ENCODE results near the gene TSPAN4. TPM values are rescaled to one million over a fixed set of nuclear protein-coding genes. Genes with fewer than 3 reads are reported as not detected.

Gene TSPAN4
- total and polyA plus RNA-seq, 11 donors, result 22.7 to 93.0 (median 31.3) TPM

GRCh38 chr11:911031-911889 lies 68.6 kb downstream of the TSPAN4 start:
- intact Hi-C loops (cut with DNase I), result loop anchor here in 2 of 10 donors (5.0 kb wide), 2 partner anchors 104 to 114 kb away; partner anchors contain the start of genes PIDD1 (in 1 of the 2), RPLP2 (in 1 of the 2) and SLC25A22 (in 1 of the 2)
- 4 to 10% (median 6%) methylated on average over 31 to 68 of the region's 68 CpGs for WGBS, 4 donors
- DNase-seq, result peak; percentile 46 to 81 (median 54)
- Histone ChIP-seq H3K27ac (peak overlapping the region; percentile 79 to 99 (median 95)), H3K9me3 (no peaks in the 10 kb centered on the region), H3K36me3 (peaks cover 0 to 5% (median 0%) of the 10 kb centered on the region in 9 donors), H3K27me3 (no peaks in the 10 kb centered on the region), H3K4me1 (peaks cover 0 to 27% (median 13%) of the 10 kb centered on the region in 12 donors), H3K4me3 (peak overlapping the region; percentile 39 to 98 (median 92))
- ATAC-seq, result peak; percentile 22 to 44 (median 32)
- TF ChIP-seq POLR2A (IDR thresholded peaks at IDR 0.05) (peak in 1 of 2 donors; percentile 16), CTCF (IDR thresholded peaks at IDR 0.05) (peak in 4 of 12 donors; percentile 1 to 23 (median 12))

- Histone ChIP-seq H3K4me3 (peak overlapping the region in 7 of 12 donors; percentile 79 to 98 (median 95)), H3K27me3 (no peaks in the 10 kb centered on the region), H3K27ac (peak overlapping the region in 6 of 12 donors; percentile 79 to 99 (median 96)), H3K4me1 (peaks cover 0 to 29% (median 13%) of the 10 kb centered on the region in 12 donors), H3K36me3 (peaks cover 0 to under 1% (median 0%) of the 10 kb centered on the region in 9 donors), H3K9me3 (no peaks in the 10 kb centered on the region)
- ATAC-seq, result no peak
- intact Hi-C loops (cut with DNase I), result loop anchor here in 2 of 10 donors (5.0 kb wide), 2 partner anchors 105 to 115 kb away; partner anchors contain the start of genes PIDD1 (in 1 of the 2), RPLP2 (in 1 of the 2) and SLC25A22 (in 1 of the 2)
- DNase-seq, result no peak
- no peak for TF ChIP-seq POLR2A (IDR thresholded peaks at IDR 0.05)
- TF ChIP-seq CTCF (IDR thresholded peaks at IDR 0.05), result no peak
- WGBS, 4 donors, result 95 to 97% (median 96%) methylated on average over 10 to 11 of the region's 11 CpGs
Measured at GRCh38 chr11:911890-912219, 69.2 kb downstream of the TSPAN4 start.

- TF ChIP-seq POLR2A (IDR thresholded peaks at IDR 0.05), result no peak
- no peak for TF ChIP-seq CTCF (IDR thresholded peaks at IDR 0.05)
- Histone ChIP-seq H3K4me3 (no peak overlapping the region), H3K27me3 (no peaks in the 10 kb centered on the region), H3K27ac (peak overlapping the region in 2 of 12 donors; percentile 96 to 97), H3K36me3 (no peaks in the 10 kb centered on the region), H3K9me3 (no peaks in the 10 kb centered on the region), H3K4me1 (peaks cover 0 to 29% (median 13%) of the 10 kb centered on the region in 12 donors)
- intact Hi-C loops (cut with DNase I), result loop anchor here in 2 of 10 donors (5.0 kb wide), 2 partner anchors 105 to 115 kb away; partner anchors contain the start of genes PIDD1 (in 1 of the 2), RPLP2 (in 1 of the 2) and SLC25A22 (in 1 of the 2)
- WGBS, 4 donors, result 95 to 96% (median 95%) methylated on average over 14 of the region's 14 CpGs
- DNase-seq (no peak), ATAC-seq (no peak)
Measured at GRCh38 chr11:912266-912665, 69.6 kb downstream of the TSPAN4 start.

GRCh38 chr11:913043-913442 lies 70.4 kb downstream of the TSPAN4 start:
- intact Hi-C loops (cut with DNase I), result loop anchor here in 2 of 10 donors (5.0 kb wide), 2 partner anchors 106 to 116 kb away; partner anchors contain the start of genes PIDD1 (in 1 of the 2), RPLP2 (in 1 of the 2) and SLC25A22 (in 1 of the 2)
- DNase-seq, result no peak
- H3K27me3 ChIP-seq, result no peaks in the 10 kb centered on the region
- peak overlapping the region in 1 of 12 donors; percentile 12 for H3K4me3 ChIP-seq
- ATAC-seq, result no peak
- WGBS, 4 donors, result 90 to 94% (median 93%) methylated on average over 4 of the region's 4 CpGs
- TF ChIP-seq CTCF (IDR thresholded peaks at IDR 0.05) (no peak), POLR2A (IDR thresholded peaks at IDR 0.05) (no peak)
- H3K36me3 ChIP-seq, result no peaks in the 10 kb centered on the region
- H3K27ac ChIP-seq, result no peak overlapping the region
- H3K4me1 ChIP-seq, result peaks cover 0 to 32% (median 13%) of the 10 kb centered on the region in 12 donors
- H3K9me3 ChIP-seq, result no peaks in the 10 kb centered on the region

Data from heart left ventricle (tissue), 16 donors.